ENCODE data around the gene BICD2.

BICD2 gene

GRCh38 chr9:92746567-92747458, 17.8 kb downstream of the BICD2 start:
- no peak for FAIRE-seq

- FAIRE-seq = no peak
These were observed 18.8 kb downstream of the BICD2 start for GRCh38 chr9:92745881-92746280.

GRCh38 chr9:92745331-92745730, 19.3 kb downstream of the BICD2 start:
- FAIRE-seq = no peak

- no peak for FAIRE-seq
These were observed 23.7 kb downstream of the BICD2 start for GRCh38 chr9:92740969-92741368.

- no peak for FAIRE-seq
These were observed 24.1 kb downstream of the BICD2 start for GRCh38 chr9:92740446-92740961.

- no peak for FAIRE-seq
These were observed 24.6 kb downstream of the BICD2 start for GRCh38 chr9:92740009-92740408.

- FAIRE-seq = no peak
These were observed 25.2 kb downstream of the BICD2 start for GRCh38 chr9:92739346-92739970.

GRCh38 chr9:92738661-92739081, 26.0 kb downstream of the BICD2 start:
- FAIRE-seq = no peak

GRCh38 chr9:92737611-92738299, 26.9 kb downstream of the BICD2 start:
- no peak for FAIRE-seq

- FAIRE-seq = no peak
These were observed 27.4 kb downstream of the BICD2 start for GRCh38 chr9:92737216-92737606.

- no peak for FAIRE-seq
These were observed 27.9 kb downstream of the BICD2 start for GRCh38 chr9:92736563-92737215.

GRCh38 chr9:92735636-92736562, 28.7 kb downstream of the BICD2 start:
- no peak for FAIRE-seq

GRCh38 chr9:92734931-92735635, 29.6 kb downstream of the BICD2 start:
- no peak for FAIRE-seq

- FAIRE-seq = no peak
These were observed 33.7 kb downstream of the BICD2 start for GRCh38 chr9:92730897-92731296.

GRCh38 chr9:92729735-92730155, 34.9 kb downstream of the BICD2 start:
- no peak for FAIRE-seq

- FAIRE-seq = no peak
These were observed 35.5 kb downstream of the BICD2 start for GRCh38 chr9:92728831-92729734.

GRCh38 chr9:92727716-92728700, 36.6 kb downstream of the BICD2 start:
- no peak for FAIRE-seq

GRCh38 chr9:92726971-92727715, 37.5 kb downstream of the BICD2 start:
- FAIRE-seq = no peak

Data from endometrium (tissue), 2 donors.